COLO668 (cell line): Measurements from ENCODE around the gene FGF1.

Source experiments
- DNase-seq: peaks from one replicate; lab custom pipeline; 2025; ENCODE audit not compliant: unreplicated experiment; lab: John Stamatoyannopoulos, UW

The FGF1 gene

GRCh38 chr5:142585451-142585850 is 100.4 kb downstream of the FGF1 start:
- DNase-seq = no peak

- DNase-seq = no peak
Observed at GRCh38 chr5:142584891-142585290, 101.0 kb downstream of the FGF1 start.

GRCh38 chr5:142578161-142578830 is 107.6 kb downstream of the FGF1 start:
- DNase-seq = no peak

- DNase-seq = no peak
Observed at GRCh38 chr5:142576804-142577203, 109.1 kb downstream of the FGF1 start.

- DNase-seq = no peak
Observed at GRCh38 chr5:142576303-142576702, 109.6 kb downstream of the FGF1 start.

GRCh38 chr5:142572006-142572405 is 113.9 kb downstream of the FGF1 start:
- DNase-seq = no peak

GRCh38 chr5:142571371-142571770 is 114.5 kb downstream of the FGF1 start:
- DNase-seq = no peak

GRCh38 chr5:142569905-142570304 is 116.0 kb downstream of the FGF1 start:
- DNase-seq = no peak

- DNase-seq = no peak
Observed at GRCh38 chr5:142568996-142569335, 116.9 kb downstream of the FGF1 start.

GRCh38 chr5:142568283-142568995 is 117.5 kb downstream of the FGF1 start:
- DNase-seq = no peak

- DNase-seq = no peak
Observed at GRCh38 chr5:142561486-142562097, 124.3 kb downstream of the FGF1 start.

- DNase-seq = no peak
Observed at GRCh38 chr5:142561029-142561428, 124.9 kb downstream of the FGF1 start.

GRCh38 chr5:142552107-142552506 is 133.8 kb downstream of the FGF1 start:
- DNase-seq = no peak

GRCh38 chr5:142551338-142552067 is 134.4 kb downstream of the FGF1 start:
- peak; percentile 51 for DNase-seq

- DNase-seq = no peak
Observed at GRCh38 chr5:142550471-142550870, 135.4 kb downstream of the FGF1 start.

GRCh38 chr5:142549834-142550233 is 136.1 kb downstream of the FGF1 start:
- DNase-seq = no peak

- DNase-seq = peak; percentile 54
Observed at GRCh38 chr5:142548739-142549275, 137.1 kb downstream of the FGF1 start.

GRCh38 chr5:142547445-142548380 is 138.2 kb downstream of the FGF1 start:
- DNase-seq = no peak

GRCh38 chr5:142545650-142546322 is 140.1 kb downstream of the FGF1 start:
- no peak for DNase-seq
